ENCODE results near the gene R3HDM4. TPM values are rescaled to one million over a fixed set of nuclear protein-coding genes. Genes with fewer than 3 reads are reported as not detected.

The R3HDM4 gene
- total and polyA plus RNA-seq, 10 of the 15 experiments (the other 5 are each of a cell fraction or from before 2014, with no cell fraction given), result 1.3 to 65.8 (median 27.7) TPM

GRCh38 chr19:952680-953444, 39.8 kb upstream of the R3HDM4 start:
- Histone ChIP-seq H3K4me3 (peak overlapping the region; percentile 71), H3K27ac (ENCODE audit: control insufficient read depth, insufficient read depth) (peak overlapping the region; percentile 95), H3K9ac (ENCODE audit: control insufficient read depth, insufficient read depth, low read length) (peak overlapping the region; percentile 83), H2AFZ (ENCODE audit: control insufficient read depth, low read depth, low read length) (no peak overlapping the region), H4K20me1 (ENCODE audit: control insufficient read depth, insufficient read depth) (no peaks in the 10 kb centered on the region), H3K9me3 (replicated peaks; ENCODE audit: control insufficient read depth, insufficient read depth, low read length) (no peaks in the 10 kb centered on the region), H3K4me2 (ENCODE audit: control insufficient read depth, insufficient read depth) (peak overlapping the region; percentile 93), H3K79me2 (ENCODE audit: control insufficient read depth, insufficient read depth, low read length) (peaks cover 62% of the 10 kb centered on the region), H3K36me3 (ENCODE audit: control insufficient read depth in 2 of 2, insufficient read depth in 2 of 2, low read length in 1 of 2) (peaks cover 0 to 9% of the 10 kb centered on the region in 2 experiments; a peak in 3 of 4 replicates), H3K27me3 (replicated peaks in 1 of 2; ENCODE audit: control insufficient read depth in 2 of 2, insufficient read depth in 2 of 2, low read length in 1 of 2) (no peaks in the 10 kb centered on the region), H3K4me1 (ENCODE audit: control insufficient read depth, insufficient read depth, low read length) (peaks cover 73% of the 10 kb centered on the region)
- in situ Hi-C loops (cut with MboI), result no loop called here
- ChIA-PET POLR2A (interaction anchor here (0.6 kb wide), 1 partner anchor 13 kb away, joined by 4 read pairs; no protein-coding TSS in a partner anchor), SMC1A (ENCODE audit: uncharacterized antibody, unreplicated experiment) (interaction anchor here (2.6 kb wide), 1 partner anchor 29 kb away, joined by 16 read pairs; no protein-coding TSS in a partner anchor), RAD21 (ENCODE audit: unreplicated experiment) (interaction anchor here (4.8 kb wide), 1 partner anchor 29 kb away, joined by 20 read pairs; no protein-coding TSS in a partner anchor), CTCF (interaction anchor here (1.0 to 1.1 kb wide), 2 partner anchors 14 to 28 kb away, joined by 3 read pairs; no protein-coding TSS in a partner anchor)
- FAIRE-seq (no peak), ATAC-seq (no peak), DNase-seq (ENCODE audit: low read depth, low spot score) (no peak)
- intact Hi-C loops (cut with micrococcal nuclease; ENCODE audit: unreplicated experiment), result no loop called here
- BruUV-seq (replicated peaks), result TSS peak; percentile 84
- WGBS (ENCODE audit: insufficient coverage, insufficient replicate concordance, low lambda C conversion rate, missing lambda C conversion rate), result under 1% methylated on average over 13 of the region's 21 CpGs
- TF ChIP-seq CREB1 (IDR thresholded peaks at IDR 0.05; ENCODE audit: low read depth) (no peak), SMAD5 (IDR thresholded peaks at IDR 0.05; ENCODE audit: low read depth) (no peak), RBBP5 (conservative IDR thresholded peaks at IDR 0.05) (no peak), HDAC2 (IDR thresholded peaks at IDR 0.05) (no peak), IKZF2 (IDR thresholded peaks at IDR 0.05) (peak in 1 of 2 experiments; percentile 19; a peak in 2 of 4 replicates), NFYA (IDR thresholded peaks at IDR 0.05; ENCODE audit: borderline replicate concordance, low read depth, low read length) (no peak), YY1 (IDR thresholded peaks at IDR 0.05; ENCODE audit: low read depth, low read length) (no peak), ZNF217 (IDR thresholded peaks at IDR 0.05) (no peak), RELA (IDR thresholded peaks at IDR 0.05; ENCODE audit: borderline replicate concordance, partially characterized antibody) (no peak), POU2F2 (IDR thresholded peaks at IDR 0.05; ENCODE audit: borderline replicate concordance, low read depth, low read length) (no peak), FOS (IDR thresholded peaks at IDR 0.05; ENCODE audit: borderline replicate concordance, extremely low read depth, insufficient read length) (no peak), ZNF207 (IDR thresholded peaks at IDR 0.05; ENCODE audit: borderline replicate concordance) (no peak), STAT3 (IDR thresholded peaks at IDR 0.05; ENCODE audit: low read depth, low read length) (no peak), FOXK2 (IDR thresholded peaks at IDR 0.05) (no peak), RFX5 (IDR thresholded peaks at IDR 0.05; ENCODE audit: low read depth, low read length) (no peak), DPF2 (IDR thresholded peaks at IDR 0.05) (peak; percentile 64), STAT1 (conservative IDR thresholded peaks at IDR 0.05) (no peak), HDAC6 (IDR thresholded peaks at IDR 0.05; ENCODE audit: unreplicated experiment) (no peak), POLR2A (IDR thresholded peaks at IDR 0.05; ENCODE audit: low read depth, low read length) (no peak), GATAD2B (conservative IDR thresholded peaks at IDR 0.05; ENCODE audit: low read depth) (peak; percentile 81)
- TF ChIP-seq, protein P1, sequence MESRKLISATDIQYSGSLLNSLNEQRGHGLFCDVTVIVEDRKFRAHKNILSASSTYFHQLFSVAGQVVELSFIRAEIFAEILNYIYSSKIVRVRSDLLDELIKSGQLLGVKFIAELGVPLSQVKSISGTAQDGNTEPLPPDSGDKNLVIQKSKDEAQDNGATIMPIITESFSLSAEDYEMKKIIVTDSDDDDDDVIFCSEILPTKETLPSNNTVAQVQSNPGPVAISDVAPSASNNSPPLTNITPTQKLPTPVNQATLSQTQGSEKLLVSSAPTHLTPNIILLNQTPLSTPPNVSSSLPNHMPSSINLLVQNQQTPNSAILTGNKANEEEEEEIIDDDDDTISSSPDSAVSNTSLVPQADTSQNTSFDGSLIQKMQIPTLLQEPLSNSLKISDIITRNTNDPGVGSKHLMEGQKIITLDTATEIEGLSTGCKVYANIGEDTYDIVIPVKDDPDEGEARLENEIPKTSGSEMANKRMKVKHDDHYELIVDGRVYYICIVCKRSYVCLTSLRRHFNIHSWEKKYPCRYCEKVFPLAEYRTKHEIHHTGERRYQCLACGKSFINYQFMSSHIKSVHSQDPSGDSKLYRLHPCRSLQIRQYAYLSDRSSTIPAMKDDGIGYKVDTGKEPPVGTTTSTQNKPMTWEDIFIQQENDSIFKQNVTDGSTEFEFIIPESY (IDR thresholded peaks at IDR 0.05), result no peak
- TF ChIP-seq, protein P2, sequence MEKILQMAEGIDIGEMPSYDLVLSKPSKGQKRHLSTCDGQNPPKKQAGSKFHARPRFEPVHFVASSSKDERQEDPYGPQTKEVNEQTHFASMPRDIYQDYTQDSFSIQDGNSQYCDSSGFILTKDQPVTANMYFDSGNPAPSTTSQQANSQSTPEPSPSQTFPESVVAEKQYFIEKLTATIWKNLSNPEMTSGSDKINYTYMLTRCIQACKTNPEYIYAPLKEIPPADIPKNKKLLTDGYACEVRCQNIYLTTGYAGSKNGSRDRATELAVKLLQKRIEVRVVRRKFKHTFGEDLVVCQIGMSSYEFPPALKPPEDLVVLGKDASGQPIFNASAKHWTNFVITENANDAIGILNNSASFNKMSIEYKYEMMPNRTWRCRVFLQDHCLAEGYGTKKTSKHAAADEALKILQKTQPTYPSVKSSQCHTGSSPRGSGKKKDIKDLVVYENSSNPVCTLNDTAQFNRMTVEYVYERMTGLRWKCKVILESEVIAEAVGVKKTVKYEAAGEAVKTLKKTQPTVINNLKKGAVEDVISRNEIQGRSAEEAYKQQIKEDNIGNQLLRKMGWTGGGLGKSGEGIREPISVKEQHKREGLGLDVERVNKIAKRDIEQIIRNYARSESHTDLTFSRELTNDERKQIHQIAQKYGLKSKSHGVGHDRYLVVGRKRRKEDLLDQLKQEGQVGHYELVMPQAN (conservative IDR thresholded peaks at IDR 0.05), result 0 out of 2 replicates have a peak, but pooled peaks have one; percentile 32

All from GM12878 (cell line).